SU-DHL-6 (cell line): ENCODE results near the gene PCSK1.

ENCODE experiments used
- CTCF ChIP-seq: fragments of 200-600 bp; sonication (generic); IDR thresholded peaks from one replicate; pipeline ENCODE4 v1.5.1; 2017; ENCODE audit warnings: antibody characterized with exemption, mild to moderate bottlenecking, low read length, moderate library complexity; ENCODE audit not compliant: insufficient read depth, poor library complexity, severe bottlenecking
- EZH2phosphoT487 ChIP-seq: fragments of 200-600 bp; sonication (generic), shearing (Covaris generic); conservative IDR thresholded peaks from 2 replicates; pipeline ENCODE4 v1.6.1; 2018; ENCODE audit warnings: mild to moderate bottlenecking, antibody characterized with exemption, low read length, moderate library complexity, mixed read lengths

GRCh38 chr5:96353220-96353619, 79.8 kb downstream of the PCSK1 start:
- TF ChIP-seq CTCF: no peak
- no peak for TF ChIP-seq EZH2phosphoT487
